ENCODE results near the gene PEX5.

Gene PEX5

DNA sequence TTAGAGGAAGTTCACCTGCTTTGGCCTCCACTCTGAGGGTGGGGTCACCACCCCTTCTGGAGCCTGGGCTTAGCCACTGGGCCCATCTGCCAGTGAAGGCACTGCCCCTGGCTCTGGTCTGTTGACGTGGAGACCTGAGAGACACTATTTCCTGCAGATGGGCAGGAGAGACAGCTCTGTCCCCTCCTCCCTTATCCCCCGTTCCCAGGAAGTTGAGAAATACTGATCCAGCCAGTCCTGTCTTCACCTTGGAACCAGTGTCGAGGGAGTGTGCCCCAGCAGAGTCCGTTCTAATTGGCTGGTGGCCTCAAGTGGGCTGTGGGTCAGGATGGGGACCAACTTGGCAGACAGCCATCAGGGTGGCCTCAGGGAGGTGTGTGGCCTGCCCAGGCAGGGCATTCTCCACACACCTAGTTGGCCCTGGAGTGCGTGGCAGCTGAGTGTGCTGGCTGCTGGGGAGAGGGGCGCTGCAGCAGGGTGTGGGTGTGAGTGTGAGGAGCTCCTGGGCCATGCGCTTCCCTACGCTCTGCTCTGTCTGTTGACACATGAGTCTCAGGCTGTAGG lies 33.9 kb upstream of the PEX5 start:
- no peaks in the 10 kb centered on the region for H3K4me1 ChIP-seq (ENCODE audit: low read length)
- no peaks in the 10 kb centered on the region for H4K20me1 ChIP-seq (ENCODE audit: insufficient read depth, low read length)
- TF ChIP-seq, protein P1, sequence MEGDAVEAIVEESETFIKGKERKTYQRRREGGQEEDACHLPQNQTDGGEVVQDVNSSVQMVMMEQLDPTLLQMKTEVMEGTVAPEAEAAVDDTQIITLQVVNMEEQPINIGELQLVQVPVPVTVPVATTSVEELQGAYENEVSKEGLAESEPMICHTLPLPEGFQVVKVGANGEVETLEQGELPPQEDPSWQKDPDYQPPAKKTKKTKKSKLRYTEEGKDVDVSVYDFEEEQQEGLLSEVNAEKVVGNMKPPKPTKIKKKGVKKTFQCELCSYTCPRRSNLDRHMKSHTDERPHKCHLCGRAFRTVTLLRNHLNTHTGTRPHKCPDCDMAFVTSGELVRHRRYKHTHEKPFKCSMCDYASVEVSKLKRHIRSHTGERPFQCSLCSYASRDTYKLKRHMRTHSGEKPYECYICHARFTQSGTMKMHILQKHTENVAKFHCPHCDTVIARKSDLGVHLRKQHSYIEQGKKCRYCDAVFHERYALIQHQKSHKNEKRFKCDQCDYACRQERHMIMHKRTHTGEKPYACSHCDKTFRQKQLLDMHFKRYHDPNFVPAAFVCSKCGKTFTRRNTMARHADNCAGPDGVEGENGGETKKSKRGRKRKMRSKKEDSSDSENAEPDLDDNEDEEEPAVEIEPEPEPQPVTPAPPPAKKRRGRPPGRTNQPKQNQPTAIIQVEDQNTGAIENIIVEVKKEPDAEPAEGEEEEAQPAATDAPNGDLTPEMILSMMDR (IDR thresholded peaks at IDR 0.05; ENCODE audit: low read depth, low read length), result no peak
- no peak for TF ChIP-seq EZH2phosphoT487 (IDR thresholded peaks at IDR 0.05; ENCODE audit: low read depth)
- H3K36me3 ChIP-seq (replicated peaks; ENCODE audit: low read depth, low read length), result no peaks in the 10 kb centered on the region
- no peak overlapping the region for H3K27ac ChIP-seq (ENCODE audit: low read length)
- H3K27me3 ChIP-seq (ENCODE audit: low read depth, low read length), result no peaks in the 10 kb centered on the region
- H3K9me3 ChIP-seq (ENCODE audit: insufficient read depth, low read length), result no peaks in the 10 kb centered on the region
- H3K4me3 ChIP-seq (ENCODE audit: low read length), result no peak overlapping the region
- H3K9ac ChIP-seq (ENCODE audit: low read length), result no peak overlapping the region
- no peaks in the 10 kb centered on the region for H3K79me2 ChIP-seq (ENCODE audit: low read length)
- H3K4me2 ChIP-seq (ENCODE audit: low read length), result no peak overlapping the region
- no peak overlapping the region for H2AFZ ChIP-seq (ENCODE audit: low read depth, low read length)

DNA sequence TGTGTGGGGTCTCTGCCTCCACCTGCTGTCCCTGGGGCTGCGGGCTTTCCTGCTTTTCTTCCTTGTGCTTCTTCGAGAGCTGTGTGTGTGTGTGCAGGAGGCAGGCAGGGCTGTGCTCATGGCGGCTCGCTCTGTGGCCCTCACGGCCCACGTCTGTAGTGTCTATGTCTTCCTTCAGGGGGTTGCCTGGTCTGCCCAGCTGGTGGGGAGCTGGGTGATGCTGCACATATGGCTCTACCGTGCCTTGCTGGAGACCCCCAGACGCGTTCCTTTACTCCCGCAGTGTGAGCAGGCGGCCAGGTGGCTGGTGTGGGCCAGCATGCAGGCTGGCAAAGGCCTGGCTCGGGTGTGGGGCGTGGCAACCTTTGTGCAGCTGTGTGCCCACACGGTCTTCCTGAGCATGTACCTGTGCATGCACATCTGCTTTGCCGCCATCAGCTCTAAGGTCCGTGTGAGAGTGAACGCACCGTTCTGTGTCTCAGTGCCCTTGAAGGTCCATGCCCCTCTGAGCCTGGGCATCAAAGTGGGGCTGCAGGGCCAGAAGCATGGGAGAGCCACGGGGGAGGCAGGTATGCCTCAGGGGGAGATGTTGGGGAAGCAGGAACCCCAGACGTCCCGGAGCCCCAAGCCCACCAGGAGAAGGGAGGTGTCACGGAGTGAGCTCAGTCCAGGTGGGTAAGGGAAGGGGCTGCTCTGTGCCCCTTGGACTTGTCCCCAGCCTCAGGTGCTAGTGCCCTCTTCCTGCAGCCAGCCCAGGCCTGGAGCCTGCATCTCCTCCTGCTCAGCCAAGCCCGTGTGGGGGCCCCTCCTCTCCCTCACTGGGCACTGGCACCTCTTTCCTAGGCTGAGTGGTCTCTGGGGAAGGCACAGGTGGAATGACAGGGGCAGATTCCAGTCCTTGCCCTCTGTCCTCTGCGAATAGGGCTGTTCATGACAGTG lies 33.0 kb upstream of the PEX5 start:
- no peak overlapping the region for H2AFZ ChIP-seq (ENCODE audit: low read depth, low read length)
- H3K4me2 ChIP-seq (ENCODE audit: low read length), result no peak overlapping the region
- no peaks in the 10 kb centered on the region for H3K4me1 ChIP-seq (ENCODE audit: low read length)
- no peaks in the 10 kb centered on the region for H3K36me3 ChIP-seq (replicated peaks; ENCODE audit: low read depth, low read length)
- no peaks in the 10 kb centered on the region for H4K20me1 ChIP-seq (ENCODE audit: insufficient read depth, low read length)
- no peak for TF ChIP-seq EZH2phosphoT487 (IDR thresholded peaks at IDR 0.05; ENCODE audit: low read depth)
- H3K9me3 ChIP-seq (ENCODE audit: insufficient read depth, low read length), result no peaks in the 10 kb centered on the region
- no peak overlapping the region for H3K9ac ChIP-seq (ENCODE audit: low read length)
- H3K27ac ChIP-seq (ENCODE audit: low read length), result no peak overlapping the region
- H3K79me2 ChIP-seq (ENCODE audit: low read length), result no peaks in the 10 kb centered on the region
- no peaks in the 10 kb centered on the region for H3K27me3 ChIP-seq (ENCODE audit: low read depth, low read length)
- H3K4me3 ChIP-seq (ENCODE audit: low read length), result no peak overlapping the region

DNA sequence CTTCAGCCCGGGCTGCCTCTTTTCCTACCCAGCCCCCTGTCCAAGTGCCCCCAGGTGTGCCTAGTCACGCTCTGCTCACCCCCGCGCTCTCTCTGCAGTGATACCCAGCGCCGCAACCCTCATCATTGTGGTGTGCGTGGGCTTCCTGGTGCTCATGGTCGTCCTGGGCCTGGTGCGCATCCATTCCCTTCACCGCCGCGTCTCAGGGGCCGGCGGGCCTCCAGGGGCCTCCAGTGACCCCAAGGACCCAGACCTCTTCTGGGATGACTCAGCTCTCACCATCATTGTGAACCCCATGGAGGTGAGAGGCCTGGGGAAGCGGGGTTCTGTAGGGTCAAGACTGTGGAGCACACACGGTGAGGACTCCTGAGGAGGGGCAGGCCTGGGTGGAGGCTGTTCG lies 32.1 kb upstream of the PEX5 start:
- H4K20me1 ChIP-seq (ENCODE audit: insufficient read depth, low read length), result no peaks in the 10 kb centered on the region
- no peaks in the 10 kb centered on the region for H3K36me3 ChIP-seq (replicated peaks; ENCODE audit: low read depth, low read length)
- H3K27ac ChIP-seq (ENCODE audit: low read length), result no peak overlapping the region
- H3K79me2 ChIP-seq (ENCODE audit: low read length), result no peaks in the 10 kb centered on the region
- no peak overlapping the region for H3K9ac ChIP-seq (ENCODE audit: low read length)
- no peak overlapping the region for H2AFZ ChIP-seq (ENCODE audit: low read depth, low read length)
- H3K4me3 ChIP-seq (ENCODE audit: low read length), result no peak overlapping the region
- H3K4me1 ChIP-seq (ENCODE audit: low read length), result no peaks in the 10 kb centered on the region
- H3K4me2 ChIP-seq (ENCODE audit: low read length), result no peak overlapping the region
- no peaks in the 10 kb centered on the region for H3K27me3 ChIP-seq (ENCODE audit: low read depth, low read length)
- TF ChIP-seq EZH2phosphoT487 (IDR thresholded peaks at IDR 0.05; ENCODE audit: low read depth), result no peak
- TF ChIP-seq, protein P1 (IDR thresholded peaks at IDR 0.05; ENCODE audit: low read depth, low read length), result no peak
- no peaks in the 10 kb centered on the region for H3K9me3 ChIP-seq (ENCODE audit: insufficient read depth, low read length)

DNA sequence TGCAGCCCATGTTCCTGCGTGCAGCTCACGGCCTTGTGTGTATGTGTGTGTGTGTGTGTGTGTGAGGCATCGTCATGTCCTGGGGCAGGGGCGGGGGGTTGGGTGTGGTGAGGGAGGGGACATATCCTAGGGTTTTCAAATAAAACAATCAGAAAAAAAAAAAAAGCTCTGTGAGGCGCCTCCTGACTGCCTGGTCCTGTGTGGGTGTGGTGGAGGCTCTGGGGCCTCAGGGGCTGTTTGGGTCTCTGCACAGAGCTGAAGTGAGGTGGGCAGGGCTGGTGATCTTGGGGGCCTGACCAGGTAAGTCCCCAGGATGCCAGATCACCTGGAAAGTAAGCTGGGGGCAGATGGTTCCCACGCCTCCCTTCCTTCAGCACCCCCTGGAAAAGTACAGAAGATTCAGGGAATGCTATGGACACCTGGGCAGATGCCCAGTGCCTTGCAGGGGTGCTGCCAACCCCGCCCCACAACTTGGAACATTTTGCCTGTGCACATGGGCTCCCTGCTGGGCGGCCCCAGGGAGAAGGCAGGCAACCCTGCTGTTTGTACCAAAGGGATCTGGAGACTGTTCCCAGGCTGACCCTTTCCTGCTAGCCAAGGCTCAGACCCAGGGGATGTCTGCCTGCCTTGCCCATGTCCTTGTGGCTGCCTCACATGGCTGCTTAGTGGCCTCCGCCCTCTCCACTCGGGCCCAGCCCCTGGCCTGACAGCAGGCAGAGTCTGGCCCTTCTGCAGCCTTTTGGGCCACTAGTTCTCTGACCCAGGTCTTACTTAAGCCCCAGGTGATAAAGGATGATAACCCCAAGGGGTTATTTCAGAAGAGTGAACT lies 30.5 kb upstream of the PEX5 start:
- Histone ChIP-seq H3K79me2 (ENCODE audit: low read length) (no peaks in the 10 kb centered on the region), H4K20me1 (ENCODE audit: insufficient read depth, low read length) (no peaks in the 10 kb centered on the region), H3K9ac (ENCODE audit: low read length) (no peak overlapping the region), H3K4me2 (ENCODE audit: low read length) (no peak overlapping the region), H3K27ac (ENCODE audit: low read length) (no peak overlapping the region), H3K9me3 (ENCODE audit: insufficient read depth, low read length) (no peaks in the 10 kb centered on the region), H2AFZ (ENCODE audit: low read depth, low read length) (no peak overlapping the region), H3K4me1 (ENCODE audit: low read length) (no peaks in the 10 kb centered on the region), H3K27me3 (ENCODE audit: low read depth, low read length) (no peaks in the 10 kb centered on the region), H3K4me3 (ENCODE audit: low read length) (no peak overlapping the region), H3K36me3 (replicated peaks; ENCODE audit: low read depth, low read length) (no peaks in the 10 kb centered on the region)
- TF ChIP-seq, protein P1 (IDR thresholded peaks at IDR 0.05; ENCODE audit: low read depth, low read length), result no peak

Data from OCI-LY3 (cell line).